IPS-15b (cell line): ENCODE data around the gene COL19A1.

Experiments used
- H3K27me3 ChIP-seq: one replicate; pipeline ENCODE4 v1.6.1; 2013; ENCODE audit warnings: low read length; ENCODE audit not compliant: control insufficient read depth, insufficient read depth
- H3K36me3 ChIP-seq: one replicate; pipeline ENCODE4 v1.6.1; 2013; ENCODE audit warnings: low read length; ENCODE audit not compliant: control insufficient read depth, insufficient read depth
- H3K4me1 ChIP-seq: one replicate; pipeline ENCODE4 v1.6.1; 2013; ENCODE audit warnings: mild to moderate bottlenecking, low read length; ENCODE audit not compliant: control insufficient read depth, insufficient read depth
- H3K4me3 ChIP-seq: one replicate; pipeline ENCODE4 v1.5.1; 2013; ENCODE audit warnings: low read depth, low read length
- H3K9ac ChIP-seq: one replicate; pipeline ENCODE4 v1.6.1; 2013; ENCODE audit warnings: low read depth, mild to moderate bottlenecking, low read length
- H3K9me3 ChIP-seq: one replicate; pipeline ENCODE4 v1.6.1; 2013; ENCODE audit warnings: mild to moderate bottlenecking, low read length; ENCODE audit not compliant: control insufficient read depth, insufficient read depth

The COL19A1 gene

DNA sequence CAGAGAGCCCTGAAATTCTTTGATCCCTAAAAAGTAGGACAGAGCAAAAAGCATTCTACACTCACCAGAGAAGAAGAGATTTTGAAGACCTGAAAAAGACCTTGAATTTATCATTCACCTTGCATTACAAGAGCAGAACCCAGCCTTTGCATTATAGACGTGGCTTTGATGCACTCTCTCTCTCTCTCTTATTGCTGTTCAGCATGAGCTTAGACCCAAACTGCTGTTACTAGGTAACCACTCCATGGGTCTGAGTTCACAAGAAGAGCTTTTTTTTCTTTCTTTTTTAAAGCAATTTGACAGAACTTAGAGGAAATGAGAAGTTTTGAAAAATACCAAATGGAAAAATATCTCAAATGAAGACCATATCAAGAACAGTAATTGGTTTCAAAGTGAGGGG lies 392.1 kb downstream of the COL19A1 start:
- no peaks in the 10 kb centered on the region for H3K4me1 ChIP-seq
- H3K4me3 ChIP-seq: no peak overlapping the region
- H3K36me3 ChIP-seq: peaks cover 2% of the 10 kb centered on the region
- no peak overlapping the region for H3K9ac ChIP-seq
- H3K9me3 ChIP-seq: no peaks in the 10 kb centered on the region
- H3K27me3 ChIP-seq: no peaks in the 10 kb centered on the region
